ENCODE results near the gene GDPGP1. TPM values are rescaled to one million over a fixed set of nuclear protein-coding genes. Genes with fewer than 3 reads are reported as not detected.

GDPGP1 gene
- polyA plus RNA-seq, 1 donor (not counting 4 experiments of a cell fraction or from before 2014, with no cell fraction given) = 0.92 TPM

- H4K20me1 ChIP-seq (ENCODE audit: control insufficient read depth, extremely low read depth, insufficient read depth, low read length) = no peaks in the 10 kb centered on the region
- H3K4me2 ChIP-seq (ENCODE audit: control insufficient read depth, extremely low read depth, insufficient read depth, low read depth, low read length) = peak overlapping the region; percentile 81
- no peaks in the 10 kb centered on the region for H3K36me3 ChIP-seq (ENCODE audit: control insufficient read depth in 2 of 2, extremely low read depth in 1 of 2, insufficient read depth in 2 of 2, low read length in 2 of 2)
- FAIRE-seq = no peak
- peaks cover 64% of the 10 kb centered on the region for H3K4me1 ChIP-seq (ENCODE audit: control insufficient read depth, extremely low read depth, insufficient read depth, low read length)
- TF ChIP-seq, protein P1, sequence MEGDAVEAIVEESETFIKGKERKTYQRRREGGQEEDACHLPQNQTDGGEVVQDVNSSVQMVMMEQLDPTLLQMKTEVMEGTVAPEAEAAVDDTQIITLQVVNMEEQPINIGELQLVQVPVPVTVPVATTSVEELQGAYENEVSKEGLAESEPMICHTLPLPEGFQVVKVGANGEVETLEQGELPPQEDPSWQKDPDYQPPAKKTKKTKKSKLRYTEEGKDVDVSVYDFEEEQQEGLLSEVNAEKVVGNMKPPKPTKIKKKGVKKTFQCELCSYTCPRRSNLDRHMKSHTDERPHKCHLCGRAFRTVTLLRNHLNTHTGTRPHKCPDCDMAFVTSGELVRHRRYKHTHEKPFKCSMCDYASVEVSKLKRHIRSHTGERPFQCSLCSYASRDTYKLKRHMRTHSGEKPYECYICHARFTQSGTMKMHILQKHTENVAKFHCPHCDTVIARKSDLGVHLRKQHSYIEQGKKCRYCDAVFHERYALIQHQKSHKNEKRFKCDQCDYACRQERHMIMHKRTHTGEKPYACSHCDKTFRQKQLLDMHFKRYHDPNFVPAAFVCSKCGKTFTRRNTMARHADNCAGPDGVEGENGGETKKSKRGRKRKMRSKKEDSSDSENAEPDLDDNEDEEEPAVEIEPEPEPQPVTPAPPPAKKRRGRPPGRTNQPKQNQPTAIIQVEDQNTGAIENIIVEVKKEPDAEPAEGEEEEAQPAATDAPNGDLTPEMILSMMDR (optimal IDR thresholded peaks at IDR 0.05 in 1 of 3, IDR thresholded peaks at IDR 0.05 in 1 of 3, conservative IDR thresholded peaks at IDR 0.05 in 1 of 3; ENCODE audit: extremely low read depth in 1 of 3, insufficient read depth in 2 of 3, low read length in 3 of 3) = no peak
- TF ChIP-seq EZH2 (IDR thresholded peaks at IDR 0.05; ENCODE audit: low read length) = no peak
- dilution Hi-C loops (cut with MboI; ENCODE audit: extremely low pct_ligation_motif_present, low sequenced_read_pairs) = no loop called here
- H3K9me3 ChIP-seq (ENCODE audit: control insufficient read depth, low read depth, low read length) = no peaks in the 10 kb centered on the region
- DNase-seq (ENCODE audit: low read depth, low spot score) = no peak
- no peaks in the 10 kb centered on the region for H3K27me3 ChIP-seq (ENCODE audit: control insufficient read depth, extremely low read depth, insufficient read depth, low read length)
- peak overlapping the region; percentile 8 for H3K9ac ChIP-seq (ENCODE audit: control insufficient read depth, extremely low read depth, insufficient read depth, low read length)
- peaks cover 57% of the 10 kb centered on the region for H3K79me2 ChIP-seq (ENCODE audit: control insufficient read depth, insufficient read depth, low read length)
- peak overlapping the region; percentile 86 for H3K27ac ChIP-seq (ENCODE audit: control insufficient read depth, insufficient read depth, low read length)
- no peak overlapping the region for H2AFZ ChIP-seq (ENCODE audit: control insufficient read depth, low read length)
- H3K4me3 ChIP-seq (ENCODE audit: control insufficient read depth in 2 of 3, extremely low read depth in 1 of 3, insufficient read depth in 2 of 3, low read depth in 1 of 3, low read length in 3 of 3) = no peak overlapping the region
- H3K9me1 ChIP-seq (ENCODE audit: control insufficient read depth, extremely low read depth, insufficient read depth, low read length) = peaks cover 2% of the 10 kb centered on the region
Measured at GRCh38 chr15:90188914-90189748, 44.9 kb upstream of the GDPGP1 start.

DNA sequence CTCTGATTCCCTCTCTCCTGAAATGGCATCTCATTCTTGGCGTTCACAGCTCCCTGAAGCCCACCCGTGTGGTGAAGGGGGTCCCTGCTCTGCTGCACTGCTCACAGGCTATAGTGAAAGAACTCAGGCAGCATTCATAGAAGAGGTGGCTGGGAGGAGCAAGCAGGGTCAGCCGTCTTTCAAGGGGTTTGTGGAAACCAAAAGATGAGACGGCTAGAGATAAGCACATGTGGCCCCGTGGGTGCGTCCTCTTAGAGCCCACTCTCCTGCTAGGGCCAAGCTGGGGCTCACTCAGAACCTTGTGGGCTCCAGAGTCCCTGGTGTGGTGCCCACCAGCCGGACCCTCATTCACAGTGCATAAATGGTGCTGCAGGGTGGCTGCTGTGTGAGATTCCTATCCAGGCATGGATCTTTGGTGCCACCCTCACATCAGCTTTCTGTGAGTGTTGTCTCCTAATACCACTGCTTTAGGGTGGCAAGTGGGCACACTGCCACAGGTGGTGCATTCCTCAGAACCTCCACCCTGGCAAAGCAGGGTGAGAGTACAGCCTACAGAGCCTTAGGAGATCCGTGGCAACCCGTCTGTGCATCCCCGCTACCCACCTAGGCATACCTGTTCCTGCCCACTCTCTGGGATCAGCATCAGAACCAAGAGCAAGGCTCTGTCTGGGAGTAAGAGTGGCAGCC, 44.1 kb upstream of the GDPGP1 start:
- Histone ChIP-seq H3K36me3 (ENCODE audit: control insufficient read depth in 2 of 2, extremely low read depth in 1 of 2, insufficient read depth in 2 of 2, low read length in 2 of 2) (no peaks in the 10 kb centered on the region), H3K4me1 (ENCODE audit: control insufficient read depth, extremely low read depth, insufficient read depth, low read length) (peaks cover 60% of the 10 kb centered on the region), H3K27me3 (ENCODE audit: control insufficient read depth, extremely low read depth, insufficient read depth, low read length) (no peaks in the 10 kb centered on the region), H2AFZ (ENCODE audit: control insufficient read depth, low read length) (no peak overlapping the region), H3K9ac (ENCODE audit: control insufficient read depth, extremely low read depth, insufficient read depth, low read length) (peak overlapping the region; percentile 67), H3K9me3 (ENCODE audit: control insufficient read depth, low read depth, low read length) (no peaks in the 10 kb centered on the region), H3K27ac (ENCODE audit: control insufficient read depth, insufficient read depth, low read length) (peak overlapping the region; percentile 86), H3K4me3 (ENCODE audit: control insufficient read depth in 2 of 3, extremely low read depth in 1 of 3, insufficient read depth in 2 of 3, low read depth in 1 of 3, low read length in 3 of 3) (no peak overlapping the region), H4K20me1 (ENCODE audit: control insufficient read depth, extremely low read depth, insufficient read depth, low read length) (no peaks in the 10 kb centered on the region), H3K79me2 (ENCODE audit: control insufficient read depth, insufficient read depth, low read length) (peaks cover 56% of the 10 kb centered on the region), H3K4me2 (ENCODE audit: control insufficient read depth, extremely low read depth, insufficient read depth, low read depth, low read length) (peak overlapping the region; percentile 81), H3K9me1 (ENCODE audit: control insufficient read depth, extremely low read depth, insufficient read depth, low read length) (peaks cover 2% of the 10 kb centered on the region)
- dilution Hi-C loops (cut with MboI; ENCODE audit: extremely low pct_ligation_motif_present, low sequenced_read_pairs) = no loop called here
- no peak for FAIRE-seq
- no peak for DNase-seq (ENCODE audit: low read depth, low spot score)
- no peak for TF ChIP-seq EZH2 (IDR thresholded peaks at IDR 0.05; ENCODE audit: low read length)
- TF ChIP-seq, protein P1 (optimal IDR thresholded peaks at IDR 0.05 in 1 of 3, IDR thresholded peaks at IDR 0.05 in 1 of 3, conservative IDR thresholded peaks at IDR 0.05 in 1 of 3; ENCODE audit: extremely low read depth in 1 of 3, insufficient read depth in 2 of 3, low read length in 3 of 3) = no peak

All from keratinocyte (primary cell).